Measurements from ENCODE around the gene CCDC14.
"Not testable (repeated sequence)": the region's sequence is repeated elsewhere in the genome, so short reads cannot be mapped to it uniquely, and the experiment has no call there.

- TF ChIP-seq YY1 (IDR thresholded peaks at IDR 0.05; ENCODE audit: insufficient read depth, insufficient read length); ZNF274 (IDR thresholded peaks at IDR 0.05; ENCODE audit: low read depth, low read length); SUZ12 (IDR thresholded peaks at IDR 0.05; ENCODE audit: extremely low read depth, insufficient read depth, insufficient read length): not testable (repeated sequence)
Observed at GRCh38 chr3:123964793-123965192, 3.8 kb upstream of the CCDC14 start.
